Measurements from ENCODE around the gene MAGT1.
A peak's percentile ranks its signal among the peaks of the same experiment; 100 is the strongest.

The MAGT1 gene

GRCh38 chrX:77814210-77814609 lies 81.0 kb downstream of the MAGT1 start:
- TF ChIP-seq ZNF121 (tag by site-specific recombination; IDR thresholded peaks at IDR 0.05) (no peak), ATF2 (tag by site-specific recombination; IDR thresholded peaks at IDR 0.05; ENCODE audit: low read depth) (peak; percentile 47; the same call in 1 of the 2 replicates), ZIC2 (tag by site-specific recombination; IDR thresholded peaks at IDR 0.05) (no peak), MZF1 (tag by site-specific recombination; IDR thresholded peaks at IDR 0.05; ENCODE audit: borderline replicate concordance) (no peak)

GRCh38 chrX:77802201-77802600 lies 93.0 kb downstream of the MAGT1 start:
- Histone ChIP-seq H3K9me3 (ENCODE audit: control insufficient read depth, insufficient read depth, low read depth, low read length) (peaks cover 4% of the 10 kb centered on the region), H3K4me1 (ENCODE audit: control insufficient read depth, insufficient read depth, low read length) (no peaks in the 10 kb centered on the region), H3K4me3 (ENCODE audit: low read depth, low read length) (no peak overlapping the region), H3K36me3 (ENCODE audit: control insufficient read depth in 2 of 2, insufficient read depth in 1 of 2, low read length in 2 of 2) (no peaks in the 10 kb centered on the region), H3K27ac (ENCODE audit: extremely low read depth, low read depth, low read length) (no peak overlapping the region)
- CTCF ChIA-PET, result no interaction called here
- POLR2A ChIA-PET, result no interaction called here
- TF ChIP-seq GFI1B (tag by site-specific recombination; IDR thresholded peaks at IDR 0.05) (no peak), TRIM28 (IDR thresholded peaks at IDR 0.05; ENCODE audit: borderline replicate concordance, low read length) (no peak), ZNF112 (tag by site-specific recombination; IDR thresholded peaks at IDR 0.05) (no peak), ZNF148 (tag by site-specific recombination; IDR thresholded peaks at IDR 0.05; ENCODE audit: borderline replicate concordance) (no peak)

More at GRCh38 chrX:77814210-77814609, 81.0 kb downstream of the MAGT1 start:
- Histone ChIP-seq H3K4me3 (ENCODE audit: low read depth, low read length) (no peak overlapping the region), H3K36me3 (ENCODE audit: control insufficient read depth in 2 of 2, insufficient read depth in 1 of 2, low read length in 2 of 2) (no peaks in the 10 kb centered on the region; a peak in 1 of 3 replicates), H3K27ac (ENCODE audit: extremely low read depth, low read depth, low read length) (no peak overlapping the region), H3K4me1 (ENCODE audit: control insufficient read depth, insufficient read depth, low read length) (no peaks in the 10 kb centered on the region), H3K9me3 (ENCODE audit: control insufficient read depth, insufficient read depth, low read depth, low read length) (peaks cover 2% of the 10 kb centered on the region; the same call in 1 of the 2 replicates)
- ChIA-PET POLR2A (interaction anchor here (0.6 kb wide), 1 partner anchor 289 kb away, joined by 3 read pairs; no protein-coding TSS in a partner anchor), CTCF (interaction anchor here (0.6 to 0.9 kb wide), 2 partner anchors 9 to 81 kb away, joined by 3 to 4 read pairs; partner anchors contain the start of gene MAGT1)

- ChIA-PET POLR2A (no interaction called here), CTCF (no interaction called here)
- H3K4me3 ChIP-seq (ENCODE audit: low read depth, low read length), result no peak overlapping the region
- no peak overlapping the region for H3K27ac ChIP-seq (ENCODE audit: extremely low read depth, low read depth, low read length)
- no peaks in the 10 kb centered on the region; the same call in 1 of the 2 replicates for H3K9me3 ChIP-seq (ENCODE audit: control insufficient read depth, insufficient read depth, low read depth, low read length)
- H3K4me1 ChIP-seq (ENCODE audit: control insufficient read depth, insufficient read depth, low read length), result no peaks in the 10 kb centered on the region
- no peaks in the 10 kb centered on the region for H3K36me3 ChIP-seq (ENCODE audit: control insufficient read depth in 2 of 2, insufficient read depth in 1 of 2, low read length in 2 of 2)
- TF ChIP-seq TRIM28 (IDR thresholded peaks at IDR 0.05; ENCODE audit: borderline replicate concordance, low read length) (no peak), ZNF169 (tag by site-specific recombination; IDR thresholded peaks at IDR 0.05) (no peak), ZNF488 (tag by site-specific recombination; IDR thresholded peaks at IDR 0.05) (no peak), ZNF239 (tag by site-specific recombination; IDR thresholded peaks at IDR 0.05) (no peak)
These were observed 100.1 kb downstream of the MAGT1 start for GRCh38 chrX:77795124-77795523.

- no peak overlapping the region for H3K27ac ChIP-seq (ENCODE audit: extremely low read depth, low read depth, low read length)
- CTCF ChIA-PET, result no interaction called here
- TF ChIP-seq ZNF23 (tag by site-specific recombination; IDR thresholded peaks at IDR 0.05; ENCODE audit: borderline replicate concordance) (no peak), ZNF354C (tag by site-specific recombination; IDR thresholded peaks at IDR 0.05; ENCODE audit: borderline replicate concordance, low read depth) (no peak), ZNF311 (tag by site-specific recombination; IDR thresholded peaks at IDR 0.05; ENCODE audit: borderline replicate concordance) (no peak), ZNF155 (tag by site-specific recombination; IDR thresholded peaks at IDR 0.05) (no peak), ZNF223 (tag by site-specific recombination; IDR thresholded peaks at IDR 0.05) (no peak), ZNF10 (tag by site-specific recombination; IDR thresholded peaks at IDR 0.05) (no peak), ZNF530 (tag by site-specific recombination; IDR thresholded peaks at IDR 0.05; ENCODE audit: low read depth) (no peak), ZNF501 (tag by site-specific recombination; IDR thresholded peaks at IDR 0.05) (no peak), BCL11A (tag by site-specific recombination; IDR thresholded peaks at IDR 0.05; ENCODE audit: low read depth) (no peak), ZNF692 (tag by site-specific recombination; IDR thresholded peaks at IDR 0.05) (no peak)
- POLR2A ChIA-PET, result no interaction called here
- H3K36me3 ChIP-seq (ENCODE audit: control insufficient read depth in 2 of 2, insufficient read depth in 1 of 2, low read length in 2 of 2), result no peaks in the 10 kb centered on the region
- no peak overlapping the region for H3K4me3 ChIP-seq (ENCODE audit: low read depth, low read length)
- no peaks in the 10 kb centered on the region for H3K9me3 ChIP-seq (ENCODE audit: control insufficient read depth, insufficient read depth, low read depth, low read length)
- no peaks in the 10 kb centered on the region for H3K4me1 ChIP-seq (ENCODE audit: control insufficient read depth, insufficient read depth, low read length)
These were observed 101.3 kb downstream of the MAGT1 start for GRCh38 chrX:77793946-77794345.
